HAP-1 (cell line): ENCODE data around the gene RASA3.
"Not testable (repeated sequence)": the region's sequence is repeated elsewhere in the genome, so short reads cannot be mapped to it uniquely, and the experiment has no call there.

Experiments
- DNase-seq, 2 experiments: peaks; one replicate each; pipeline ENCODE4 v3.0.0-alpha.2; 2016 to 2020; ENCODE audit warnings: low spot score in 2 of 2
- H3K27me3 ChIP-seq: fragments of 250-450 bp; sonication (Bioruptor Pico); 2 replicates; pipeline ENCODE4 v1.5.1; 2020; ENCODE audit warnings: low read depth, mild to moderate bottlenecking, moderate library complexity
- H3K36me3 ChIP-seq: fragments of 250-450 bp; sonication (Bioruptor Pico); replicated peaks from 2 replicates; pipeline ENCODE4 v1.5.1; 2020; ENCODE audit warnings: mild to moderate bottlenecking
- H3K4me1 ChIP-seq: fragments of 250-450 bp; sonication (Bioruptor Pico); 2 replicates; pipeline ENCODE4 v1.5.1; 2020; ENCODE audit warnings: mild to moderate bottlenecking
- H3K4me3 ChIP-seq: fragments of 250-450 bp; sonication (Bioruptor Pico); 2 replicates; pipeline ENCODE4 v1.5.1; 2020; ENCODE audit warnings: mild to moderate bottlenecking, moderate library complexity
- H3K9me3 ChIP-seq: fragments of 250-450 bp; sonication (Bioruptor Pico); 2 replicates; pipeline ENCODE4 v1.5.1; 2020; ENCODE audit warnings: mild to moderate bottlenecking, moderate library complexity
- in situ Hi-C: fragments of 300-500 bp; cut with MboI; formaldehyde crosslinking; loops from 3 replicates; pipeline ENCODE4 v1.14.3; 2020; ENCODE audit warnings: low sequenced_read_pairs, inconsistent platforms, mixed read lengths

RASA3 gene

GRCh38 chr13:114141261-114141996, 9.0 kb upstream of the RASA3 start:
- H3K4me3 ChIP-seq = no peak overlapping the region
- in situ Hi-C loops = no loop called here
- no peak for DNase-seq
- H3K9me3 ChIP-seq = no peaks in the 10 kb centered on the region
- H3K27me3 ChIP-seq = no peaks in the 10 kb centered on the region
- no peaks in the 10 kb centered on the region for H3K36me3 ChIP-seq
- no peaks in the 10 kb centered on the region for H3K4me1 ChIP-seq

DNA sequence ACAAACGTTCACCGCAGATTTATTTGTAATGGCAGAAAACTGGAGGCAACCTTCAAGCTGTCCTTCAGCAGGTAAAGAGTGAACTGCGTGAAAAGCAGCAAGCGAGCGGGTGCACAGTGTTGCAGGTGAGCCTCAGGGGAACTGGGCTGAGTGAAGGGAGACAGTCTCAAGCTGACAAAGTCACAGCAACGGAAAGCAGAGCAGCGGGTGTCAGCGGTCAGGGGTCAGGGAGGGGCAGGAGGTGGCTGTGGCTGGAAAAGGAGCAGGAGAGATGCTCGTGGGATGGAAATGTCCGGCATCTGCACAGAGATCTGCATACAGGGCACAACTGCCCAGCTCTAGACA, 8.5 kb upstream of the RASA3 start:
- no peak overlapping the region for H3K4me3 ChIP-seq
- H3K4me1 ChIP-seq = no peaks in the 10 kb centered on the region
- H3K36me3 ChIP-seq = no peaks in the 10 kb centered on the region
- in situ Hi-C loops = no loop called here
- DNase-seq = no peak
- H3K9me3 ChIP-seq = no peaks in the 10 kb centered on the region
- H3K27me3 ChIP-seq = no peaks in the 10 kb centered on the region

GRCh38 chr13:114140131-114140905, 7.9 kb upstream of the RASA3 start:
- no peaks in the 10 kb centered on the region for H3K9me3 ChIP-seq
- in situ Hi-C loops = no loop called here
- H3K4me1 ChIP-seq = no peaks in the 10 kb centered on the region
- no peaks in the 10 kb centered on the region for H3K36me3 ChIP-seq
- no peak for DNase-seq
- H3K4me3 ChIP-seq = no peak overlapping the region
- H3K27me3 ChIP-seq = no peaks in the 10 kb centered on the region

- no peaks in the 10 kb centered on the region for H3K27me3 ChIP-seq
- no peak overlapping the region for H3K4me3 ChIP-seq
- no peak for DNase-seq
- no peaks in the 10 kb centered on the region for H3K9me3 ChIP-seq
- H3K36me3 ChIP-seq = no peaks in the 10 kb centered on the region
- H3K4me1 ChIP-seq = no peaks in the 10 kb centered on the region
- in situ Hi-C loops = no loop called here
These were observed 4.2 kb upstream of the RASA3 start for GRCh38 chr13:114136576-114136975.

- in situ Hi-C loops = no loop called here
- no peak for DNase-seq
These were observed 3.3 kb upstream of the RASA3 start for GRCh38 chr13:114135731-114136171.

DNA sequence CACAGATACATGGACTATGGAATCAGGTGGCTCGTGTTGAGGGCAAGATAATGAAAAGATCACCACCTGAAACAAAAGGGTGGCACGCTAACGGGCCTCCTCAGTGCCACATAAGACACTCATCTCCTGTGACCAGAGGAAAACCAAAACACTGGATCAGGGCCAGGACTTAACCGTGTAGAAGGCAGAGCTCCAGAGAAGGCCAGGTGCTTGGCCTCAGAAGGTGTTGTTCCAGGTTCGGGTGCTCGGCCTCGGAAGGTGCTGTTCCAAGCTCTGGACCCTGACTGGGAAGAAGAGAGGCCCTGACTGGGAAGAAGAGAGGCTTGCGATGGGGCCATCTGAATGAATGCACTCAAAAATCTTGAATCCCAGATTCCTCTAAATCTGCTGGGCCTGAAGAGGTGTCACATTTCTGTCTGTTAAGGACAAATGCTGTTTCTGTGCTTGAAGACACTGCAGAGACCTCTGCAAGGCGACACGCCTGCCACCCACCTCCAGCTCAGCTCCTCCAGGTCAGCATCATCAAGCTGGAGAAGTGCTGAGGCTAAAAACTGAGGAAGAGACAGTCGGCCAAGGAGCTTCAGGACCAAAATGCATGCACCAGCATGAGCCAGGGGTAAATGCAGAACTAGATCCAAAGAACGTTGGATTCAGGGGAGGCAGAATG, 2.7 kb upstream of the RASA3 start:
- H3K9me3 ChIP-seq = no peaks in the 10 kb centered on the region
- no peak for DNase-seq
- H3K36me3 ChIP-seq = no peaks in the 10 kb centered on the region
- in situ Hi-C loops = no loop called here
- H3K27me3 ChIP-seq = no peaks in the 10 kb centered on the region
- H3K4me3 ChIP-seq = no peak overlapping the region
- H3K4me1 ChIP-seq = peaks cover 3% of the 10 kb centered on the region; the same call in 1 of the 2 replicates

More at GRCh38 chr13:114135731-114136171, 3.3 kb upstream of the RASA3 start:
- H3K36me3 ChIP-seq = no peaks in the 10 kb centered on the region
- no peaks in the 10 kb centered on the region for H3K9me3 ChIP-seq
- H3K27me3 ChIP-seq = no peaks in the 10 kb centered on the region
- H3K4me1 ChIP-seq = peaks cover under 1% of the 10 kb centered on the region; the same call in 1 of the 2 replicates
- H3K4me3 ChIP-seq = no peak overlapping the region

DNA sequence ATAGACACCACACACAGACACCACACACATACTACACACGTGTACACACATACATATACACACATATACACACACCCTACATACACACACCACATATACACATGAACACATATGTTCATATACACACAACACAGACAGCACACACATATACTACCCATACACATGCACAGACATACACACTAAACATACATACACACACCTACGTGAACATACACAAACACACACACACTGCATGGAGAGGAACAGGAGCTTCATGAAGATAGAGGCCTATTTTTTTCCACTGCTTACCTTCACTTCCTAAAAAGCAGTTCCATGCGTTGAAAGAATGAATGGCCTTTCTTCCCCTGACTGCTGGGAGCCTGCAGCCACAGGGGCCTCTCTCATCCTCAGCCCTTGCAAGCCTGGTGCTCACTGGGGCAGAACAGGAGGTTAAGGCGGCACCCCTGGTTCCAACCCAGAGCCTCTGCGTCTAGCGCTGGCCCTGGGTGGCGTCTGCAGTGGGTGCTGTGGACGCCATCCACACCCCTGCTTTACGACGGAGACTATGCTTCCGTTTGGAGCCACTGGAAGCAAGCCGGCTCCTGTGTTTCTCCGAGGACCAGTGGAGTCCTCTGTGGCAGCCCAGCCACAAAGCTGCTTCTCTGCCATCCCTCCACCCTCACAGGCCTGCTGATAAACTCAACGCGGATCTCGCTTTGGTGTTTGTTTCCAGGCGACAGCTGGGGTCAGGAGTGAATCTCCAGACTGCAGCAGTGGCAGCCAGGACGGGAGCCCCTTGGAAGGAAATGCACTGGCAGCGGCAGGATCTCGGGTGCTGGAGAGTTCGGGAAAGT, 1.9 kb upstream of the RASA3 start:
- peaks cover 3% of the 10 kb centered on the region; the same call in 1 of the 2 replicates for H3K4me1 ChIP-seq
- H3K9me3 ChIP-seq = no peaks in the 10 kb centered on the region
- H3K36me3 ChIP-seq = no peaks in the 10 kb centered on the region
- H3K4me3 ChIP-seq = no peak overlapping the region
- H3K27me3 ChIP-seq = no peaks in the 10 kb centered on the region
- DNase-seq = no peak
- in situ Hi-C loops = no loop called here

DNA sequence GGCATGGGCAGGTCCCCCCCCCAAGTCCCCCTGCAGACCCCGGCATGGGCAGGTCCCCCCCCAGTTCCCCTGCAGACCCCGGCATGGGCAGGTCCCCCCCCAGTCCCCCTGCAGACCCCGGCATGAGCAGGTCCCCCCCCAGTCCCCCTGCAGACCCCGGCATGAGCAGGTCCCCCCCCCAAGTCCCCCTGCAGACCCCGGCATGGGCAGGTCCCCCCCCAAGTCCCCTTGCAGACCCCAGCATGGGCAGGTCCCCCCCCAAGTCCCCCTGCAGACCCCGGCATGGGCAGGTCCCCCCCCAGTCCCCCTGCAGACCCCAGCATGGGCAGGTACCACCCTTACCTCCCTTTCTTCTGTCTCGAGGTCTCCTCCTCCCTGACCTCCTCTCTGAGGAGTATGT, 1.1 kb upstream of the RASA3 start:
- H3K27me3 ChIP-seq, DNase-seq, H3K9me3 ChIP-seq, in situ Hi-C loops, H3K4me3 ChIP-seq, H3K4me1 ChIP-seq, H3K36me3 ChIP-seq: not testable (repeated sequence)

- H3K9me3 ChIP-seq, H3K27me3 ChIP-seq, H3K4me1 ChIP-seq, in situ Hi-C loops, H3K36me3 ChIP-seq, H3K4me3 ChIP-seq, DNase-seq: not testable (repeated sequence)
These were observed 703 bp upstream of the RASA3 start for GRCh38 chr13:114133126-114133525.

GRCh38 chr13:114131583-114132418, 622 bp downstream of the RASA3 start:
- H3K4me1 ChIP-seq = peaks cover 3% of the 10 kb centered on the region; the same call in 1 of the 2 replicates
- H3K36me3 ChIP-seq = no peaks in the 10 kb centered on the region
- peak in 1 of 2 experiments; percentile 30 for DNase-seq
- no peaks in the 10 kb centered on the region for H3K27me3 ChIP-seq
- H3K4me3 ChIP-seq = peak overlapping the region; percentile 47
- in situ Hi-C loops = no loop called here
- H3K9me3 ChIP-seq = no peaks in the 10 kb centered on the region

DNA sequence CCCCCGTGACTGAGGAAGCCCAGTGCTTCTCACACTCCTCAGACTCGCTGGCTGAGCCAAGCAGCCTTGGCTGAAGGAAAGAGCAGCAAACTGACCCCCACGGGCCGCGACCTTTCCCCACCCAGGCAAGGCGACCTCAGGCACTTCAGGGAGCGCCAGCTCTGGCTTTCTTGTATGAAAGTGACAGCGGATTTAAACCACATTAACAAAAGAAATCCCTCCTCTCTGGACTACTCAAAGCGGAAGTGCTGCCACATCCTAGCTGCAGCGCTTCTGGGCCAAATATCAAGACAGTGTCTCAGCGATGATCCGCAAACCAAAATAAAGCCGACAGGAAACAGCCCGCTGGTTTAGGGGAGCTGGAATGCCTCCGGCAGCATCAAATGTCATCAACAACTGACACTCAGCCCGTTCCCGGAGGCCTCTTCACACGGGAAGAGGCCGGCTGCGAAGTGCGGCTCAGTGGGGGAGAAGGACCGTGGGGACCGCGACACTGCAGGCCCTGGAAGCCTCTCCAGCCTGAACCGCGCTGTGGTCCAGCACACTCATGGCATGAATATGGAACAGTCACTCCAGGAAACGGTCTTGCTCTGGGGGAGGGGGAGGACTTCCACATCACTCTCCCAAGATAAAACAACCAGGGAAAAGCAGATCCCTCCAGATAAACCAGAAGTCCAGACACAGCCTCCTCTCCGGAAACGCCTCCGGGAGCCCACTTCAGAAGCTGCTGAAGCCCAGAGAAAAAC, 1.4 kb downstream of the RASA3 start:
- in situ Hi-C loops = no loop called here
- peak overlapping the region; percentile 47 for H3K4me3 ChIP-seq
- H3K4me1 ChIP-seq = peaks cover 3% of the 10 kb centered on the region; the same call in 1 of the 2 replicates
- no peaks in the 10 kb centered on the region for H3K36me3 ChIP-seq
- H3K27me3 ChIP-seq = no peaks in the 10 kb centered on the region
- H3K9me3 ChIP-seq = no peaks in the 10 kb centered on the region
- DNase-seq = peak; percentile 27 to 50

DNA sequence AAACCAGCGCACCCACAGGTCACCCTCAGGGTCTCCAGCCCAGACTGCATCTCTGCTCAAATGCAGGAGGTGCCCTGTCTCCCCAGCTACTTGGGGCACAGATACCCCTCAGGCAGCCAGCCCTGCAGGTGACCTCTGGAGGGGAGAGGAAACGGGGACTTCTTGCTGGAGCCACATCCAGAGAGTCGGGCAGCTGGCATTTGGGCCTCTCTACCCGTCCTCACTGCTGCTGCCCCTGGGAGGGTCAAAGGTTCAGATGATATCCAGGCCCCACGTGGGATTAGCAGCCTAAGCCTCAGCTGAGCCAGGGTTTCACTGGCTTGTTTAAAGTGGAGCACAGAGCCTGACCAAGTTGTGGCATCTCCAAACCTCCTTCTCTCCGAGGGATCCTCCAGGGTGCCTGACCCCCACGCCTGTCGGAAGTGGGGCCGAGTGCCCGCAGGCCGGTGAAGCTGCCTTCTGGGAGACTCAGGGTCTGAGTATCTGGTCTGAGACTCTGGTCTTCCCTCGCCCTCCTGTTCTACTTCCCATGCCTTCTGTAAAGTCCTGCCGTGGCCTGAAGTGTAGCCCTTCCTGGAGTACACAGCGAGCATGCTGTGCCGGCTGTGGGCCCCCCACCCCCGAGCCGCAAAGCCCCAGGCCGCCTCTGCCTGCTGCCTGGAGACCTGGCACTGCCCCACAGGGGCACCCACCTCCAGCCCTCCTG, 2.1 kb downstream of the RASA3 start:
- Histone ChIP-seq H3K9me3 (no peaks in the 10 kb centered on the region), H3K36me3 (no peaks in the 10 kb centered on the region), H3K27me3 (no peaks in the 10 kb centered on the region), H3K4me3 (peak overlapping the region; percentile 47), H3K4me1 (peaks cover 3% of the 10 kb centered on the region; the same call in 1 of the 2 replicates)
- no peak for DNase-seq
- in situ Hi-C loops = no loop called here
